Activated T-helper 17 cell treated with anti-CD3 and anti-CD28 coated beads, Interleukin-2, amount 50 U/mL, for 72 hours (primary cell): Measurements from ENCODE around the gene ADARB2. TPM values are rescaled to one million over a fixed set of nuclear protein-coding genes. Genes with fewer than 3 reads are reported as not detected.
"Not testable (repeated sequence)": the region's sequence is repeated elsewhere in the genome, so short reads cannot be mapped to it uniquely, and the experiment has no call there.

Experiments used
- ATAC-seq: fragments of 150-1000 bp; cut with Tn5 transposase; replicated peaks from 2 replicates; pipeline ENCODE4 v1.10.0; 2021; ENCODE audit warnings: mild to moderate bottlenecking, moderate library complexity
- H3K27ac Mint-ChIP-seq: one replicate; pipeline ENCODE4 v1.8.0; 2022; ENCODE audit warnings: mixed read lengths
- H3K27me3 Mint-ChIP-seq: one replicate; pipeline ENCODE4 v1.8.0; 2022; ENCODE audit warnings: mixed read lengths
- H3K36me3 Mint-ChIP-seq: one replicate; pipeline ENCODE4 v1.8.0; 2022; ENCODE audit warnings: low read depth, mild to moderate bottlenecking, mixed read lengths
- H3K4me1 Mint-ChIP-seq: one replicate; pipeline ENCODE4 v1.8.0; 2022; ENCODE audit warnings: mixed read lengths
- H3K4me3 Mint-ChIP-seq: one replicate; pipeline ENCODE4 v1.8.0; 2022; ENCODE audit warnings: mild to moderate bottlenecking, mixed read lengths
- H3K9me3 Mint-ChIP-seq: one replicate; pipeline ENCODE4 v1.8.0; 2022; ENCODE audit warnings: mixed read lengths
- total RNA-seq, 2 donors: library from RNA; stranded (reverse); gene quantifications; one replicate each; pipeline ENCODE4 v1.2.3, GENCODE V29; 2022

Gene ADARB2
- total RNA-seq, 2 donors from 2014 or later: not detected

DNA sequence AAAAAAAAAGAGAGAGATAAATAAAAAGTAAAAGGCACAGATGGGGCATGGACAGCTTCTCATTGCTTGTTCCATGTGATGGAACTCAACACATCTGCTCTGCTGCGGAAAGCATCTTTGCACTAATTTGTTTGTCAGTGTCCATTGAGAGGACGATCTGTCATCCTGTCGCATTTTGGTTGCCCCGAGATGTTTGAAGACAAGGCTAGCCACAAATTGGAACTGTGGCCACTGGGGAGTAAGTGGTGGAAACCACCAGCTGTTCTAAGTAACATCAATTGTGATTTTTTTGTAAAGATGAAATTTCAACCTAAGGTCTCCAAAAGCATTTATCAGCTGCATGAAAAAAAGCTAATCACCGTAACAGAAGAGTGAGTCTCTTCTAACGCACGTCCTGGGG lies 312.7 kb downstream of the ADARB2 start:
- no peaks in the 10 kb centered on the region for H3K4me1 Mint-ChIP-seq
- H3K27me3 Mint-ChIP-seq: peaks cover 25% of the 10 kb centered on the region
- H3K4me3 Mint-ChIP-seq: no peak overlapping the region

DNA sequence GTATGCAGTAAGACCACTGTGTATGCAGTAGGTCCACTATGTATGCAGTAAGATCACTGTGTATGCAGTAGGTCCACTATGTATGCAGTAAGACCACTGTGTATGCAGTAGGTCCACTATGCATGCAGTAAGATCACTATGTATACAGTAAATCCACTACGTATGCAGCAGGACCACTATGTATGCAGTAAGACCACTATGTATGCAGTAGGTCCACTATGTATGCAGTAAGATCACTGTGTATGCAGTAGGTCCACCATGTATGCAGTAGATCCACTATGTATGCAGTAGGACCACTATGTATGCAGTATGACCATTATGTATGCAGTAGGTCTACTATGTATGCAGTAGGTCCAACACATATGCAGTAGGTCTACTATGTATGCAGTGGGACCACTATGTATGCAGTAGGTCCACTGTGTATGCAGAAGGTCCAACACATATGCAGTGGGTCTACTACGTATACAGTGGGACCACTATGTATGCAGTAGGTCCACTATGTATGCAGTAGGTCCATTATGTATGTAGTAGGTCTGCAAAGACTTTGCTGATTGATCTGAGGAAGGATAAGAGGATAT lies 313.6 kb downstream of the ADARB2 start:
- H3K27ac Mint-ChIP-seq: no peak overlapping the region
- no peak for ATAC-seq
- no peaks in the 10 kb centered on the region for H3K36me3 Mint-ChIP-seq
- no peak overlapping the region for H3K4me3 Mint-ChIP-seq
- H3K9me3 Mint-ChIP-seq: no peaks in the 10 kb centered on the region
- H3K27me3 Mint-ChIP-seq: peaks cover 25% of the 10 kb centered on the region
- no peaks in the 10 kb centered on the region for H3K4me1 Mint-ChIP-seq

More for the DNA sequence above, 312.7 kb downstream of the ADARB2 start:
- H3K27ac Mint-ChIP-seq: no peak overlapping the region
- H3K9me3 Mint-ChIP-seq: no peaks in the 10 kb centered on the region
- no peaks in the 10 kb centered on the region for H3K36me3 Mint-ChIP-seq
- ATAC-seq: no peak

DNA sequence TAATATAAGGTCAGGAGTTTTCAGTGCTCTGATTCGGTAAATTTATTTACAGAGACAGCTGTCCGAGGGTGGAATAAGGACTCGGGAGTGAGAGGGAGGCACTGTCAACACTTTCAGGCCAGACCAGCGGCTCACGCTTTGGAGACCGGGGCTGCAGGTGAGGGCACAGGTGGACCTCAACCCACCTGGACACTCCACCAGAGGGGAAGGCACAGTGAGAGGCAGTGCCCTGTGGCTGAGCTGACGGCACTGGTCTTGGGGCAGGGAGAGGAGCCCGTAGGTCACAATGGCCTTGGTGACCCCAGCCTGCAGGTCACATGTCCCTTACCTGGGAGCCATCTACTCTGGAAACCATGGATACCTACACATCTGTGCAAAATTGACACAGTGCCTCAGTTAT lies 315.1 kb downstream of the ADARB2 start:
- Mint-ChIP-seq H3K4me3 (no peak overlapping the region), H3K4me1 (no peaks in the 10 kb centered on the region), H3K36me3 (no peaks in the 10 kb centered on the region), H3K9me3 (no peaks in the 10 kb centered on the region), H3K27ac (no peak overlapping the region), H3K27me3 (peaks cover 28% of the 10 kb centered on the region)
- no peak for ATAC-seq

DNA sequence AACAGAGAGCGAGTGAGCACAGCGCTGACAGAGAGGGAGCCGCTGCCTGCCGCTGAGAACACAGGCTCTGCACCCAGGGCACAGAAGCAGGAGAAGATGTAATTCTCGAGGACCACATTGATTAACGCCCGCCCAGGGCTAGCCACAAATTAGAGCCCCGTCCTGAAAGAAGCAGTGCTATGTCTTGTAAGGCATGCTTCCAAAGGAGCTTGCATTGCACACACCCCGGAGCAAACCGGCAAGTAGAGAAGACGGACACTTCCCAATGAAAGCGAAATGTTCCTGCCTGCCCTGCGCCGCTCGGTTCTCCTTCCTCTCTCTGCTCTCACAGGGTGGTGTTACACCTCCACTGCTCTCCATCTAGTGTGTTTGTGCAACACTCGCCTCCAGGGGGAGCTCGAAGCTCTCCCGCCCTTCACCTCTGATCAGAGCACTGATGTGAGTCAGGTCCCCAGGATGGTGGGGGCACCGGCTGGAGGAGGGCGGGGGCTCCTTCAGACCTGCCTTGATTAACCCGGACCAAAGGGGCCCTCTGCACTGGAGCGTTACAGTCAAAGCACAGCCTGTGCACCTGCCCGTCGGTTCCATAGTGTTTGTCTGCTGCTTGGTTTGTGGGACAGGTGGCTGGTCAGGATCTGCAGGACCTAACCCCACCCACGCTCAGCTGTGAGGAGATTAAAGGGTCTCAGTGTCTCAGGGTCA lies 316.5 kb downstream of the ADARB2 start:
- H3K27ac Mint-ChIP-seq: no peak overlapping the region
- peak; percentile 88 for ATAC-seq
- H3K36me3 Mint-ChIP-seq: no peaks in the 10 kb centered on the region
- peak overlapping the region; percentile 14 for H3K4me3 Mint-ChIP-seq
- no peaks in the 10 kb centered on the region for H3K9me3 Mint-ChIP-seq
- H3K4me1 Mint-ChIP-seq: no peaks in the 10 kb centered on the region
- peaks cover 34% of the 10 kb centered on the region for H3K27me3 Mint-ChIP-seq

DNA sequence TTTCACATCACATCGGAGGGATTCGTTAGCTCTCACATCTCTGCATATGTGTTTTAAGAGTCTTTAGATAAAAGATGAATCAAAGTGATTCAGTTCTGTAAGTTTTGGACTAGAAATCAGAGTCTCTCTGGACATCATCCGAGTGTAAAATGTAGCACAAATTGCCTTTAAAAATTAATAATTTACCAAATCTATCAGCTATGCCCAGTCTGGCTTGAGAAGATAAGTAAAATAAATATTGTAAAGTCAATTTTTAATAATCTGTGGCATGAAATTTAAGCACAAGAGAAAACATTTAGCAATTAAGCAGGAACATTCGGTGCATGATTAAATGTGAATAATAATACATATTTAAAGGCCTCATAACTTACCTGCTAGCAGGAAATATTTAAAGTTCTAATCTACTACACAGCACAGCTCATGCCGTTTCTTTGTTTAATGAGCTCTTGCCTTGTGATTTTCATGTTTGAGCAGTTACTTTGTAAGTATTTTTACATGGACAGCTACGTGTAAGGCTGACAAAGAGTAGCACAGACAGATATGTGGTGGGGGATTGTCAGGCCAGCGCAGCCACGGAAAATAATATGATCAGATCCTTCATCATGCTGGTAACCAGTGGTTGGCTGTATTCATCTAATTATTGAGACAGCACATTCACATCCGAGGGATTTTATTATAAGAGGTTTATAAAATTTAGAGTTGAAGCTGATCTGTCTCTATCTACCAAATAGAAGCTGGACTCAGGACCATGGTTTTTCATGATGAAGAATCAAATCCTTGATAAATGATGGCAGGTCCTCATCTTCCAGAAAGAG lies 317.3 kb downstream of the ADARB2 start:
- H3K4me1 Mint-ChIP-seq: no peaks in the 10 kb centered on the region
- H3K27ac Mint-ChIP-seq: no peak overlapping the region
- peak overlapping the region; percentile 14 for H3K4me3 Mint-ChIP-seq

DNA sequence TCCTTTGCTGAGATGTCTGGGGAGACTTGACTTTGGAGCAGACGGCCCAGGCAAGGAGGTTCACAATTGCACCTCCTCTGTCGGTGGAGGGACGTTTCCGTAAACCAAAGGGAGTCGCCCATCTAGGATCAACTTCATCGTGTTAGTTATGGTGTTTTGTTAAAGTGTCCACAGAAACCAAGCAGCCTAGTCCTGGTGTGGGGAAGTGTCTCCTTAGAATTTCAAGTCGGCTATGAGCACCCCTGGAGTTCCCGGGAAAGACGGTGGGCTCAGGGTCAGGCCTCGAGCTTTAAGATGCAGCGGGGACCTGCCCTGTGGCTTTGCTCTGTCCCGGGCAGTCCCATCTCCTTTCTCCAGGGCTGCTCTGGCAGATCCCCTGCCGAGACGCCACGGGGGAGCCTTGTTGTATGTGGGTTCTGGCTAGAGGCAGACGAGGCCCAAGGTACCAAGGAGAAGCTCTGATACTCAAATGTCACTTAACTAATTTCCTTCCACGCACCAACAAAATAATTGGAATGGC lies 319.2 kb downstream of the ADARB2 start:
- no peak overlapping the region for H3K27ac Mint-ChIP-seq
- ATAC-seq: no peak
- no peak overlapping the region for H3K4me3 Mint-ChIP-seq
- no peaks in the 10 kb centered on the region for H3K4me1 Mint-ChIP-seq
- H3K27me3 Mint-ChIP-seq: peaks cover 41% of the 10 kb centered on the region
- H3K9me3 Mint-ChIP-seq: peaks cover 5% of the 10 kb centered on the region
- no peaks in the 10 kb centered on the region for H3K36me3 Mint-ChIP-seq

More for the DNA sequence above, 317.3 kb downstream of the ADARB2 start:
- no peak for ATAC-seq
- Mint-ChIP-seq H3K9me3 (peaks cover 3% of the 10 kb centered on the region), H3K36me3 (no peaks in the 10 kb centered on the region), H3K27me3 (peaks cover 38% of the 10 kb centered on the region)

DNA sequence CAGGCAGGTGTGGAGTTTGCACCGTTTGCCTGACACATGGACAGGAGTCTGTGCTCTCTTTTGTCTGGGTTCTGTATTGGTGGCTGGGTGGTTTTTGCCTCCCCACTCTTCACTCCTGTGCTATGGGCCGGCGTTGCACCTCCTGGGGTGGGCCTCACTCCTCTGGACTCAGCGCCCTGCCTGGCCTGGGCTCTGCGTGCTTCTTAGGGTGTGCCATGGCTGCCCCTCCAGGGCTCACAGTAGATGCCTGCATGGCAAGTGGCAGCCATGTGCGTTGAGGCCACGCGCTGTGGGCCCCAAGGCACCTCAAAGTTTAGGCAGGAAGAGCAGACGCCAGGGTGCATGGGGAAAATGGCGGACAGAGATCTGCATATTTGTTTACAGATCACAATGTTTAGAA lies 319.8 kb downstream of the ADARB2 start:
- Mint-ChIP-seq H3K27me3 (peaks cover 45% of the 10 kb centered on the region), H3K9me3 (peaks cover 5% of the 10 kb centered on the region), H3K4me1 (no peaks in the 10 kb centered on the region), H3K36me3 (no peaks in the 10 kb centered on the region), H3K4me3 (no peak overlapping the region), H3K27ac (no peak overlapping the region)
- ATAC-seq: no peak

DNA sequence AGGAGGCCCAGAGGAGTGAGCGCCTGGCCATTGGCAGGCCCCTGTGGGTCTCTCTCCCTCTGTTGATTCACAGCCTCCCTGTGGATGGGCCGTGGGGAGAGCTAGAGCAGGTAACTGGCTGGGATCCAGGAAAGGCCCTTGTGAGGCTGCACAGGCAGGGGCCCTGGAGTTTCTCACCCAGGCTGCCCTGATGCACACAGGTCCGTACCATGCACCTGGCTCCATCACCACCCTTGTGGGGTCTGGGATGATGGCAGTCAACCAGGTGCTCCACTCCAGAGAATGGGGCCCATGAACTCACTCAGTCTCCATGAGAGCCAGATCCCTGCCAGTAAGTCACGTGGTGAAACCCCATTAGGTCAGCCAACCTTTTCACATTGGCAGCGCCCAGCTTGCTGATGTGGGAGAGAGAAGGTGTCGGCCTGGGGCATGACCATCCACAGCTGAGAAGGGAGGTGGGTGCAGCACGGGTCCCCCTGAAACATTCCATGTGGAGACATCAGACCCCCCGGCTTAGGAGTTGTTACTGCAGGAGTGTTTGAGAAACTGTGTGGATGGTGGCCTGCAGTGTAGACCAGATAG lies 320.8 kb downstream of the ADARB2 start:
- Mint-ChIP-seq H3K27me3 (peaks cover 41% of the 10 kb centered on the region), H3K9me3 (peaks cover 5% of the 10 kb centered on the region), H3K4me1 (no peaks in the 10 kb centered on the region), H3K27ac (no peak overlapping the region), H3K4me3 (no peak overlapping the region), H3K36me3 (no peaks in the 10 kb centered on the region)
- ATAC-seq: no peak

DNA sequence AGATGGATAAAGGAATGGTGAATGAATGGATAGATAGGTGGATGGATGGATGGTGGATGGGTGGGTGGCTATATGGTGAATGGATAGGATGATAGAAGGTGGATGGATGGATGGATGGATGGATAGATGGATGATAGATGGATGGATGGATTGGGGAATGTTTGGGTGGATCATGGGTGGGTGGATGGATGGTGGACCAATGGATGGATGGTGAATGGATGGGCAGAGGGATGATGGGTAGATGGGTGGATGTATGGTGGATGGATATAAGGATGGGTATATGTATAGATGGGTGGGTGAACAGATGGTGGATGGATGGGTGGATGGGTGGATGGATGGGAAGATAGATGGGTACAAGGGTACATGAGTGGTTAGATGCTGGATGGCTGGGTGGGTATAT lies 322.4 kb downstream of the ADARB2 start:
- no peak for ATAC-seq
- Mint-ChIP-seq H3K36me3 (no peaks in the 10 kb centered on the region), H3K27ac (no peak overlapping the region), H3K9me3 (peaks cover 5% of the 10 kb centered on the region), H3K4me3 (no peak overlapping the region), H3K27me3 (peaks cover 28% of the 10 kb centered on the region), H3K4me1 (no peaks in the 10 kb centered on the region)

DNA sequence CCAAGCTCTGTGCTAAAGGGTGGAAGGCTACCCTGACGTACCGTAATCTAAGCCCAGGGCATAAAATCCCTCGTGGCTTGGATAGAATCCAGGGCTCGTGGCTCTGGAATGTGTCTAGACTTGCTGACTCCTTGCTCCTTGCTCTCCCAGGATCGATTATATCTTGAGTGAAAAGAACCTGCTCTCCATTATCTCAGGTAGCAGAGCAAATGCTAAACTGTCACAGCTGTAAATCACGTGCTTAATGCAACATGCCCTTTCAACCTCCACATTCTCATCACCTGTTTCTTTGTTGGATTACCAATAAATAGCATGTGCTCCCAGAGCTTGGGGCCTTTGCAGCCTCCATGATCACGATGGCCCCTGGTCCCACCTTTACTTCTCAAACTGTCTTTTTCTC lies 323.0 kb downstream of the ADARB2 start:
- not testable (repeated sequence) for ATAC-seq, H3K27ac Mint-ChIP-seq, H3K4me3 Mint-ChIP-seq, H3K4me1 Mint-ChIP-seq, H3K36me3 Mint-ChIP-seq, H3K9me3 Mint-ChIP-seq
- peaks cover 29% of the 10 kb centered on the region for H3K27me3 Mint-ChIP-seq

DNA sequence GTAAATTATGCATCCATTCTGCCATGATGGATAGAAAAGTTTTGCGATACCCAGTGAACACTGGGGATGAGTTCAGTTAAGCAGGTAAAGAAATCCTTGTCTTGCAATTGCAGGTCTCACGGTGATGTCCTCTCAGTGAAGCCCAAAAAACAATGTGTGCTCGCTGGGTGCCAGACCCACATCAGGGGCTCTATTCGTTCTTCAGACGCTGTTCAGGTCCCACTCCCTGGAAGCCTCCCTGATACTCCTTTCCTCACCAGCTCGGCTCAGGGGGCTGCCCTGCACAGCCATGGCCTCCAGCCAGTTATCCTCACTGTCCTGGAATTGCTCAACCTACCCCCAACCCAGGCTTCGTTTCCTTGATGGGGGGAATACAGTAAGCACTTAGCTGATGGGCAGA lies 323.5 kb downstream of the ADARB2 start:
- no peak for ATAC-seq

DNA sequence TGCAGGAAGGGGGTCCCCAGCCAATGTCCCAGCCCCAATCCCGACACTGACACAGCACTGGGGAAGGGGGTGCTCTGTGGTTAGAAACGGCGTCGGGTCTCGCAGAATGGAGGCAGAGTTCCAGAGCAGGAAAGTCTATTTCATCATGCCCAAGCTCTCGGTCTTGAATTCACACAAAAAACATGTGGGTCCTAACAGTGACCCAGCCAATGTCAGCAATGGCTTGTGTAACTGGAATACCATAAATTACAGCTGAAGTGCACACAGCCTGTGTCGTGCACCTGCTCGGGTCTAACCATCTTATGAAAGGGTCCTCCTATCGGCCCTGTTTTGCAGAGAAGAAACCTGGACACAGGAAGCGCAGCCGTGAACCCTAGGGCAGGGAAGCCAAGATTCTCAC lies 324.1 kb downstream of the ADARB2 start:
- Mint-ChIP-seq H3K27ac (no peak overlapping the region), H3K9me3 (peaks cover 5% of the 10 kb centered on the region), H3K36me3 (no peaks in the 10 kb centered on the region), H3K4me3 (no peak overlapping the region), H3K27me3 (peaks cover 32% of the 10 kb centered on the region), H3K4me1 (no peaks in the 10 kb centered on the region)
- ATAC-seq: no peak

More for the DNA sequence above, 323.5 kb downstream of the ADARB2 start:
- no peaks in the 10 kb centered on the region for H3K4me1 Mint-ChIP-seq
- H3K9me3 Mint-ChIP-seq: peaks cover 5% of the 10 kb centered on the region
- no peak overlapping the region for H3K4me3 Mint-ChIP-seq
- no peaks in the 10 kb centered on the region for H3K36me3 Mint-ChIP-seq
- peaks cover 32% of the 10 kb centered on the region for H3K27me3 Mint-ChIP-seq
- no peak overlapping the region for H3K27ac Mint-ChIP-seq

DNA sequence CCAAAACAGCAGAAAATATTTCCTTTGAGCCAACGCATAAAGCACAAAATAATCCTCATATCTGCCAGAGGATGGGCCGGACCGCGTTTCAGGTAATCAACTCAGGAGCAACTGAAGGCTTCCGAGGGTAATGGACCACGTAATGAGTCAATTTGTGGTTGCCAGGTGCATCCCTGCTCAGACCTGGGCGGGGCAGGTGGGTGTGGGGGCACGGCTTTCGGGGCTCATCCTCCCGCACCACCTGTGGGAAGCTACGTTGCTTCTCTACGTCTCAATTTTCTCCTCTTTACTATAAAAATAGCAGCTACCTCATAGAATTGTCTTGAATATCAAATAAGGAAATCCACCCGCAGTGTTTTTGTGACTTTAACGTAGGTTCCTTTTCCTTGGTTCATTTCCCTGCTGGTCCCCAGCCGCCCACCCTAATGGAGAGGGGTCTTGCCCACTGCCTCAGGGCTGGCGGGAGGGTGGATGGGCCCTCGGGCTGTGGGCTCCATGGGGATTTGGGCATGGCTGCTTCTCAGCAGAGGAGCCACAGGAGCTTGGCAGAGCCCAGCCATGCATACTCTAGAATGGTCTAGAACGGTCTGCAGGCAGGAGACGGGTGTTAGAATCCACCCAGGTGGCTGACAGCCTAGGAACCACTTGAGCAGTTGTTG lies 324.7 kb downstream of the ADARB2 start:
- Mint-ChIP-seq H3K4me1 (no peaks in the 10 kb centered on the region), H3K4me3 (no peak overlapping the region), H3K27ac (no peak overlapping the region), H3K36me3 (no peaks in the 10 kb centered on the region), H3K9me3 (peaks cover 5% of the 10 kb centered on the region), H3K27me3 (peaks cover 31% of the 10 kb centered on the region)
- ATAC-seq: no peak

DNA sequence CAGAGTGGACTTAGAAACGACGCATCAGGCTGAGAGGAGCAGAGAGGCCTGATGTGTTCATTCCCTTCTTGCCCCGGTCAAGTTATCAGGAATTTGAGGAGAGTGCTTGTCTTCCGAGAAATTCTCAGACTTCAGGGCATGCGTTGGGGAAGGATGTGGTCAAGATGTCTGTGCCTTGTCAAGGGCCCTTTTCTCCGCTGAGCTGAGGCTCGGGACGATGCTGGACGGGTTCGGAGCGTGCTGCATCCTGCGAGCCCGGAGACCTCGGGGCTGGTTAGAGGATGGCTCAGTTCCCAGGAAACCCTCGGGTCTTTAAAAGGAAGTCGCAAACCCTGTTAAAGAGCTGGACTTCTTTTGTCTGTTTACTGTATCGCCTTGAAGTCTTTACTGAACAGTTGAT lies 325.4 kb downstream of the ADARB2 start:
- H3K27ac Mint-ChIP-seq: no peak overlapping the region
- peaks cover 5% of the 10 kb centered on the region for H3K9me3 Mint-ChIP-seq
- ATAC-seq: no peak
- H3K4me1 Mint-ChIP-seq: no peaks in the 10 kb centered on the region
- no peaks in the 10 kb centered on the region for H3K36me3 Mint-ChIP-seq
- peaks cover 26% of the 10 kb centered on the region for H3K27me3 Mint-ChIP-seq
- no peak overlapping the region for H3K4me3 Mint-ChIP-seq
